Loucy (cell line): Measurements from ENCODE around the gene MAMLD1.

Source experiments
- H2AFZ ChIP-seq: fragments of 200-600 bp; sonication (generic); 2 replicates; pipeline ENCODE4 v1.6.0; 2016; ENCODE audit warnings: antibody characterized with exemption, mild to moderate bottlenecking, low read length, moderate library complexity
- H3F3A ChIP-seq: fragments of 200-600 bp; 2 replicates; pipeline ENCODE4 v1.6.0; 2016; ENCODE audit warnings: antibody characterized with exemption, low read depth, mild to moderate bottlenecking
- H3K27me3 ChIP-seq: fragments of 200-600 bp; sonication (generic); 2 replicates; pipeline ENCODE4 v1.6.1; 2014; ENCODE audit warnings: low read length, mild to moderate bottlenecking; ENCODE audit not compliant: insufficient read depth, poor library complexity, severe bottlenecking
- H3K36me3 ChIP-seq: fragments of 200-600 bp; sonication (generic); 2 replicates; pipeline ENCODE4 v1.6.1; 2016; ENCODE audit warnings: low read length; ENCODE audit not compliant: insufficient read depth
- H3K4me1 ChIP-seq: fragments of 200-600 bp; sonication (generic); 2 replicates; pipeline ENCODE4 v1.5.1; 2014; ENCODE audit warnings: low read length, mild to moderate bottlenecking; ENCODE audit not compliant: insufficient read depth, poor library complexity, severe bottlenecking
- H3K4me2 ChIP-seq: fragments of 200-600 bp; sonication (generic); 2 replicates; pipeline ENCODE4 v1.6.0; 2014; ENCODE audit warnings: antibody characterized with exemption, low read length, low read depth, mild to moderate bottlenecking; ENCODE audit not compliant: poor library complexity, severe bottlenecking
- H3K4me3 ChIP-seq: fragments of 200-600 bp; sonication (generic); 2 replicates; pipeline ENCODE4 v1.5.1; 2014; ENCODE audit warnings: low read length, mild to moderate bottlenecking, mixed read lengths; ENCODE audit not compliant: poor library complexity, severe bottlenecking
- H3K79me2 ChIP-seq: fragments of 200-600 bp; sonication (generic); 2 replicates; pipeline ENCODE4 v1.6.1; 2014; ENCODE audit warnings: low read length; ENCODE audit not compliant: insufficient read depth
- H3K9ac ChIP-seq: fragments of 200-600 bp; sonication (generic); 2 replicates; pipeline ENCODE4 v1.6.0; 2014; ENCODE audit warnings: mild to moderate bottlenecking, low read depth, low read length, moderate library complexity; ENCODE audit not compliant: poor library complexity, severe bottlenecking
- H3K9me2 ChIP-seq: fragments of 200-600 bp; sonication (generic); replicated peaks from 2 replicates; pipeline ENCODE4 v1.6.1; 2016; ENCODE audit warnings: low read depth, low read length, mixed read lengths
- H3K9me3 ChIP-seq: fragments of 200-600 bp; sonication (generic); 2 replicates; pipeline ENCODE4 v1.6.1; 2014; ENCODE audit warnings: mild to moderate bottlenecking, antibody characterized with exemption, low read length, low read depth; ENCODE audit not compliant: insufficient read depth
- H4K20me1 ChIP-seq: fragments of 200-600 bp; sonication (generic); 2 replicates; pipeline ENCODE4 v1.6.0; 2014; ENCODE audit warnings: antibody characterized with exemption, low read length, mild to moderate bottlenecking; ENCODE audit not compliant: insufficient read depth, poor library complexity, severe bottlenecking
- CTCF ChIP-seq: fragments of 200-600 bp; sonication (generic); conservative IDR thresholded peaks from 2 replicates; pipeline ENCODE4 v1.5.1; 2014; ENCODE audit warnings: mild to moderate bottlenecking, antibody characterized with exemption, low read length
- EZH2phosphoT487 ChIP-seq: fragments of 200-600 bp; IDR thresholded peaks from 2 replicates; pipeline ENCODE4 v1.6.1; 2018; ENCODE audit warnings: antibody characterized with exemption, mild to moderate bottlenecking, moderate library complexity, borderline replicate concordance

The MAMLD1 gene

GRCh38 chrX:150507251-150507856 lies 144.2 kb downstream of the MAMLD1 start:
- Histone ChIP-seq H2AFZ (no peak overlapping the region), H3K9ac (no peak overlapping the region), H3K9me3 (no peaks in the 10 kb centered on the region), H4K20me1 (no peaks in the 10 kb centered on the region), H3K9me2 (no peaks in the 10 kb centered on the region), H3K4me1 (peaks cover 9% of the 10 kb centered on the region), H3F3A (no peaks in the 10 kb centered on the region), H3K27me3 (no peaks in the 10 kb centered on the region), H3K79me2 (no peaks in the 10 kb centered on the region), H3K4me2 (no peak overlapping the region), H3K36me3 (no peaks in the 10 kb centered on the region), H3K4me3 (no peak overlapping the region)
- TF ChIP-seq EZH2phosphoT487 (no peak), CTCF (no peak)

GRCh38 chrX:150508018-150508417 lies 144.9 kb downstream of the MAMLD1 start:
- TF ChIP-seq EZH2phosphoT487, result no peak
- no peak for TF ChIP-seq CTCF
- H3K36me3 ChIP-seq, result no peaks in the 10 kb centered on the region
- H4K20me1 ChIP-seq, result no peaks in the 10 kb centered on the region
- no peaks in the 10 kb centered on the region for H3F3A ChIP-seq
- no peak overlapping the region for H3K4me3 ChIP-seq
- H3K4me2 ChIP-seq, result no peak overlapping the region
- no peak overlapping the region for H2AFZ ChIP-seq
- H3K9me3 ChIP-seq, result no peaks in the 10 kb centered on the region
- H3K27me3 ChIP-seq, result no peaks in the 10 kb centered on the region
- H3K4me1 ChIP-seq, result peaks cover 9% of the 10 kb centered on the region
- no peaks in the 10 kb centered on the region for H3K9me2 ChIP-seq
- no peak overlapping the region for H3K9ac ChIP-seq
- H3K79me2 ChIP-seq, result no peaks in the 10 kb centered on the region

GRCh38 chrX:150508451-150509367 lies 145.6 kb downstream of the MAMLD1 start:
- Histone ChIP-seq H3K9me3 (no peaks in the 10 kb centered on the region), H2AFZ (no peak overlapping the region), H3K27me3 (no peaks in the 10 kb centered on the region), H3K9me2 (no peaks in the 10 kb centered on the region), H3K4me1 (peaks cover 9% of the 10 kb centered on the region), H3F3A (no peaks in the 10 kb centered on the region), H4K20me1 (no peaks in the 10 kb centered on the region), H3K4me2 (no peak overlapping the region), H3K36me3 (no peaks in the 10 kb centered on the region), H3K9ac (no peak overlapping the region), H3K79me2 (no peaks in the 10 kb centered on the region), H3K4me3 (no peak overlapping the region)
- TF ChIP-seq CTCF (no peak), EZH2phosphoT487 (no peak)
